ENCODE results near the gene BBX. TPM values are rescaled to one million over a fixed set of nuclear protein-coding genes. Genes with fewer than 3 reads are reported as not detected.

Gene BBX
- total RNA-seq, 1 donor = 97.6 TPM

GRCh38 chr3:107674371-107674770, 151.6 kb downstream of the BBX start:
- no peak for TF ChIP-seq CTCF (IDR thresholded peaks at IDR 0.05; ENCODE audit: insufficient read depth, low read depth, low read length)
- H3K4me3 ChIP-seq (ENCODE audit: low read depth, low read length) = no peak overlapping the region
- no peak for DNase-seq (ENCODE audit: low read depth)

- no peak for TF ChIP-seq CTCF (IDR thresholded peaks at IDR 0.05; ENCODE audit: insufficient read depth, low read depth, low read length)
- no peak for DNase-seq (ENCODE audit: low read depth)
- H3K4me3 ChIP-seq (ENCODE audit: low read depth, low read length) = no peak overlapping the region
These were observed 152.6 kb downstream of the BBX start for GRCh38 chr3:107675233-107675900.

- peak; percentile 42 for TF ChIP-seq CTCF (IDR thresholded peaks at IDR 0.05; ENCODE audit: insufficient read depth, low read depth, low read length)
- no peak overlapping the region for H3K4me3 ChIP-seq (ENCODE audit: low read depth, low read length)
- peak; percentile 35 for DNase-seq (ENCODE audit: low read depth)
These were observed 153.9 kb downstream of the BBX start for GRCh38 chr3:107676469-107677309.

GRCh38 chr3:107679921-107680320, 157.2 kb downstream of the BBX start:
- no peak for TF ChIP-seq CTCF (IDR thresholded peaks at IDR 0.05; ENCODE audit: insufficient read depth, low read depth, low read length)
- DNase-seq (ENCODE audit: low read depth) = no peak
- no peak overlapping the region for H3K4me3 ChIP-seq (ENCODE audit: low read depth, low read length)

- H3K4me3 ChIP-seq (ENCODE audit: low read depth, low read length) = no peak overlapping the region
- TF ChIP-seq CTCF (IDR thresholded peaks at IDR 0.05; ENCODE audit: insufficient read depth, low read depth, low read length) = no peak
- peak; percentile 56 for DNase-seq (ENCODE audit: low read depth)
These were observed 157.9 kb downstream of the BBX start for GRCh38 chr3:107680698-107681097.

- TF ChIP-seq CTCF (IDR thresholded peaks at IDR 0.05; ENCODE audit: insufficient read depth, low read depth, low read length) = no peak
These were observed 158.6 kb downstream of the BBX start for GRCh38 chr3:107681396-107681795.

More at GRCh38 chr3:107681396-107681795, 158.6 kb downstream of the BBX start:
- H3K4me3 ChIP-seq (ENCODE audit: low read depth, low read length) = no peak overlapping the region
- no peak for DNase-seq (ENCODE audit: low read depth)
